HG03025 (cell line): ENCODE results near the gene ELOVL6.
"Not testable (repeated sequence)": the region's sequence is repeated elsewhere in the genome, so short reads cannot be mapped to it uniquely, and the experiment has no call there.

Experiments used
- ATAC-seq: cut with Tn5 transposase; IDR thresholded peaks from one replicate; pipeline ENCODE4 v1.9.1; 2021; ENCODE audit warnings: mild to moderate bottlenecking, moderate library complexity; ENCODE audit not compliant: unreplicated experiment, low FRiP score

ELOVL6 gene

GRCh38 chr4:110085131-110085530 lies 113.3 kb downstream of the ELOVL6 start:
- ATAC-seq: no peak

- ATAC-seq: no peak
Measured at GRCh38 chr4:110084154-110084553, 114.3 kb downstream of the ELOVL6 start.

GRCh38 chr4:110078148-110078547 lies 120.3 kb downstream of the ELOVL6 start:
- not testable (repeated sequence) for ATAC-seq

GRCh38 chr4:110076828-110077227 lies 121.6 kb downstream of the ELOVL6 start:
- ATAC-seq: not testable (repeated sequence)

- no peak for ATAC-seq
Measured at GRCh38 chr4:110075891-110076290, 122.5 kb downstream of the ELOVL6 start.

GRCh38 chr4:110075083-110075738 lies 123.2 kb downstream of the ELOVL6 start:
- no peak for ATAC-seq

- ATAC-seq: no peak
Measured at GRCh38 chr4:110074570-110074969, 123.8 kb downstream of the ELOVL6 start.

- ATAC-seq: no peak
Measured at GRCh38 chr4:110073053-110073845, 125.2 kb downstream of the ELOVL6 start.

GRCh38 chr4:110071466-110071865 lies 126.9 kb downstream of the ELOVL6 start:
- no peak for ATAC-seq

GRCh38 chr4:110068248-110068647 lies 130.2 kb downstream of the ELOVL6 start:
- no peak for ATAC-seq

- no peak for ATAC-seq
Measured at GRCh38 chr4:110064934-110065333, 133.5 kb downstream of the ELOVL6 start.

- no peak for ATAC-seq
Measured at GRCh38 chr4:110064295-110064694, 134.1 kb downstream of the ELOVL6 start.

- ATAC-seq: no peak
Measured at GRCh38 chr4:110062166-110062565, 136.2 kb downstream of the ELOVL6 start.

GRCh38 chr4:110061076-110061475 lies 137.3 kb downstream of the ELOVL6 start:
- no peak for ATAC-seq

- ATAC-seq: peak; percentile 83
Measured at GRCh38 chr4:110059556-110060191, 138.7 kb downstream of the ELOVL6 start.

- no peak for ATAC-seq
Measured at GRCh38 chr4:110058677-110059076, 139.7 kb downstream of the ELOVL6 start.

GRCh38 chr4:110055158-110055768 lies 143.2 kb downstream of the ELOVL6 start:
- ATAC-seq: peak; percentile 46

GRCh38 chr4:110049951-110050925 lies 148.2 kb downstream of the ELOVL6 start:
- peak; percentile 45 for ATAC-seq

GRCh38 chr4:110046588-110047049 lies 151.8 kb downstream of the ELOVL6 start:
- ATAC-seq: no peak
